Activated T-helper 1 cell treated with Interleukin-2 at 50 U/mL for 16 hours (primary cell): ENCODE measurements around the gene RBM10.

Experiments used
- DNase-seq: peaks from one replicate; pipeline ENCODE4 v3.0.0-alpha.2; 2020; ENCODE audit warnings: low read depth

Gene RBM10

GRCh38 chrX:47175588-47175980, 30.6 kb downstream of the RBM10 start:
- DNase-seq = no peak

- no peak for DNase-seq
These were observed 31.2 kb downstream of the RBM10 start for GRCh38 chrX:47176101-47176740.

GRCh38 chrX:47177079-47177478, 32.1 kb downstream of the RBM10 start:
- no peak for DNase-seq

- no peak for DNase-seq
These were observed 33.3 kb downstream of the RBM10 start for GRCh38 chrX:47178337-47178736.

- no peak for DNase-seq
These were observed 34.4 kb downstream of the RBM10 start for GRCh38 chrX:47179221-47179927.

- DNase-seq = no peak
These were observed 34.9 kb downstream of the RBM10 start for GRCh38 chrX:47179928-47180255.

GRCh38 chrX:47180346-47180745, 35.3 kb downstream of the RBM10 start:
- DNase-seq = no peak

- no peak for DNase-seq
These were observed 36.3 kb downstream of the RBM10 start for GRCh38 chrX:47181301-47181700.

GRCh38 chrX:47182106-47182700, 37.2 kb downstream of the RBM10 start:
- DNase-seq = no peak

GRCh38 chrX:47184486-47184885, 39.5 kb downstream of the RBM10 start:
- no peak for DNase-seq

- no peak for DNase-seq
These were observed 40.2 kb downstream of the RBM10 start for GRCh38 chrX:47185241-47185640.

- DNase-seq = no peak
These were observed 41.2 kb downstream of the RBM10 start for GRCh38 chrX:47186096-47186740.

GRCh38 chrX:47187106-47187677, 42.2 kb downstream of the RBM10 start:
- no peak for DNase-seq

GRCh38 chrX:47189906-47190305, 44.9 kb downstream of the RBM10 start:
- no peak for DNase-seq

GRCh38 chrX:47190445-47191269, 45.6 kb downstream of the RBM10 start:
- peak; percentile 66 for DNase-seq

GRCh38 chrX:47191331-47191730, 46.3 kb downstream of the RBM10 start:
- peak; percentile 28 for DNase-seq

- no peak for DNase-seq
These were observed 46.9 kb downstream of the RBM10 start for GRCh38 chrX:47191806-47192401.

- DNase-seq = peak; percentile 94
These were observed 48.6 kb downstream of the RBM10 start, which contains the start of gene UBA1 for GRCh38 chrX:47193475-47194193. UBA1 (plus strand) TSS chrX:47193829; CDS start chrX:47198803, 4,974 bp downstream.

- DNase-seq = no peak
These were observed 49.3 kb downstream of the RBM10 start for GRCh38 chrX:47194194-47194787.

GRCh38 chrX:47196098-47196497, 51.1 kb downstream of the RBM10 start:
- DNase-seq = no peak
